Spleen (tissue), 11 donors: ENCODE measurements around the gene TEKT3. TPM values are rescaled to one million over a fixed set of nuclear protein-coding genes. Genes with fewer than 3 reads are reported as not detected.

ENCODE experiments used
- DNase-seq: peaks from one replicate; pipeline ENCODE4 v3.0.0-alpha.2; 2020
- H3K27ac ChIP-seq, 8 donors: fragments of 200-600 bp; sonication (generic) in 7 of 8; 1 replicate in 4 of 8; 2 replicates in 4 of 8; pipeline versions ENCODE4 v1.5.0 to v1.8.0; 2016 to 2021; ENCODE audit warnings: inconsistent platforms in 4 of 8, mild to moderate bottlenecking in 4 of 8, moderate library complexity in 1 of 8
- H3K27me3 ChIP-seq, 7 donors: fragments of 200-600 bp; sonication (generic) in 6 of 7; replicated peaks in 1 of 7; 1 replicate in 4 of 7; 2 replicates in 3 of 7; pipeline versions ENCODE4 v1.5.0 to v1.8.0; 2016 to 2021; ENCODE audit warnings: inconsistent platforms in 3 of 7, mild to moderate bottlenecking in 1 of 7
- H3K36me3 ChIP-seq, 6 donors: fragments of 200-600 bp; sonication (generic) in 5 of 6; 1 replicate in 4 of 6; 2 replicates in 2 of 6; pipeline versions ENCODE4 v1.5.0 to v1.8.0; 2016 to 2021; ENCODE audit warnings: inconsistent platforms in 2 of 6
- H3K4me1 ChIP-seq, 6 donors: fragments of 200-600 bp; sonication (generic) in 5 of 6; 1 replicate in 3 of 6; 2 replicates in 3 of 6; pipeline versions ENCODE4 v1.5.0 to v1.8.0; 2016 to 2021; ENCODE audit warnings: inconsistent platforms in 3 of 6
- H3K4me3 ChIP-seq, 8 donors: fragments of 200-600 bp; sonication (generic) in 7 of 8; 1 replicate in 4 of 8; 2 replicates in 4 of 8; pipeline versions ENCODE4 v1.5.0 to v1.8.0; 2016 to 2021; ENCODE audit warnings: inconsistent platforms in 4 of 8, mild to moderate bottlenecking in 4 of 8, moderate library complexity in 2 of 8
- H3K9me3 ChIP-seq, 8 donors: fragments of 200-600 bp; sonication (generic) in 7 of 8; 1 replicate in 4 of 8; 2 replicates in 4 of 8; pipeline versions ENCODE4 v1.5.0 to v1.8.0; 2016 to 2021; ENCODE audit warnings: inconsistent platforms in 4 of 8
- POLR2A ChIP-seq, 3 donors: fragments of 450-650 bp; IDR thresholded peaks; one replicate each; pipeline ENCODE4 v1.5.1; 2017; ENCODE audit warnings: antibody characterized with exemption in 3 of 3, mild to moderate bottlenecking in 1 of 3
- POLR2AphosphoS5 ChIP-seq, 3 donors: sonication (generic); formaldehyde crosslinking; IDR thresholded peaks; one replicate each; pipeline ENCODE4 v1.5.1; 2017; ENCODE audit warnings: antibody characterized with exemption in 3 of 3
- WGBS, 5 donors: extraction: QIAGEN DNeasy Blood & Tissue Kit in 3 of 5; methylation state at CpG; one replicate each; pipeline versions ENCODE4 v1.1.5 to v1.1.7; 2013 to 2018; 5-methylcytosine and 5-hydroxymethylcytosine counted together
- intact Hi-C: fragments of 100-400 bp; cut with DNase I; formaldehyde crosslinking; loops from one replicate; pipeline ENCODE4 v1.15.0; 2023; ENCODE audit warnings: low total_unique reads
- polyA plus RNA-seq, 3 donors: library from polyadenylated mRNA; stranded (reverse); fragments of 200-250 nt; gene quantifications; one replicate each; pipeline ENCODE4 v1.2.1, GENCODE V29; 2013
- total RNA-seq, 7 donors: library from RNA; depleted of rRNA in 3 of 7; stranded (reverse); fragments of >200 nt in 3 of 7; fragmentation: NEBNext Ultra II Directional in 4 of 7; extraction: Animal tissue kit (Norgen Biotek cat#: 25700) in 4 of 7; gene quantifications; one replicate each; pipeline versions ENCODE4 v1.1.0 to v1.2.1, GENCODE V29; 2016 to 2021
- TF ChIP-seq, protein P1 (sequence below), 11 experiments: fragments of 200-600 bp in 7 of 11; fragments of 450-650 bp in 4 of 11; sonication (generic) in 4 of 11; IDR thresholded peaks in 8 of 11; conservative IDR thresholded peaks in 3 of 11; 1 replicate in 7 of 11; 2 replicates in 4 of 11; pipeline versions ENCODE4 v1.4.0 to v1.8.0; 2016 to 2021; ENCODE audit warnings: antibody characterized with exemption in 11 of 11, inconsistent platforms in 4 of 11, mild to moderate bottlenecking in 1 of 11
- donor health status: healthy with polysubstance abuse.
- donor health status: DM: no; HTN: no; CAD: no; lungs with moderate emphysema.
- donor health status: DM: no; HTN: no; CAD: no.
- donor health status: Bipolar disorder and iron deficiency.
- donor health status: healthy.
- donor health status: DM: no; HTN: no; CAD: no.
- donor health status: DM: yes; HTN: yes; CAD: no.

TEKT3 gene
- total and polyA plus RNA-seq, 10 donors, result 0.10 to 2.2 (median 0.47) TPM; not detected in 2

DNA sequence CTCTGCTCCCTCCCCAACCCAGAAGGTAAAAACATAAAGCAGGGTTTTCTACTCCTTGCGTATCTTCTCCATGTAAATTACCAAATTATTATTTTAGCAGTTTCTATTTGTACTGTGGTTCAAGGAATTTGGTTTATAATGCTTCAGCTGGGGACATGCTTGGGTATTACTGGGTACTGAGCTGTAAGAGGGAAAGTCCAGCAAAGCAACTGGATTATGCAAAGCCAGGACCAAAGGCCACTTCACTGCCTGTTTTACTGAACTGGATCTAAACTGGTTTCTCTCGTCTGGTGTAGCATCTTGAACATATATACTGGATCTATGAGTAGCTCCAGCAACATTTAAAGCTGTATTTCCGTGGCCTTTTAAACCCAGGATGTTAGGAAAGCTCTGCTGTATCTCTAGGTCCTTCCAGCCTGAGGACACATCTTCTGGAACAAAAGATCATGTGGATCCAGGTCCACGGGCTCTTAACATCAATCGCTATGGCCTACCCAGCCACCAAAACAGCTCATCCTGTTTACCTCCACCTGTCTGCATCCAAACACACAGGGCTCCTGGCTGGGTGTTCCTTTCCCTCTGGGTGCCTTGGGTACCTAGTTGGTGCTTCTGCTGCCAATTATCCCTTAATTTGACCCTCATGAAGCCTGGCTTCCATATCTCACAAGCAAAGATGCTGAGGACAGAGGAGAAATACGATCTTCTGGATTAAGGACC lies 83.4 kb downstream of the TEKT3 start:
- intact Hi-C loops, result no loop called here
- 81 to 95% (median 84%) methylated on average over 6 of the region's 6 CpGs for WGBS, 5 donors
- no peaks in the 10 kb centered on the region for H3K9me3 ChIP-seq
- H3K36me3 ChIP-seq, result peaks cover 0 to 24% (median 2%) of the 10 kb centered on the region in 6 donors
- TF ChIP-seq, protein P1, sequence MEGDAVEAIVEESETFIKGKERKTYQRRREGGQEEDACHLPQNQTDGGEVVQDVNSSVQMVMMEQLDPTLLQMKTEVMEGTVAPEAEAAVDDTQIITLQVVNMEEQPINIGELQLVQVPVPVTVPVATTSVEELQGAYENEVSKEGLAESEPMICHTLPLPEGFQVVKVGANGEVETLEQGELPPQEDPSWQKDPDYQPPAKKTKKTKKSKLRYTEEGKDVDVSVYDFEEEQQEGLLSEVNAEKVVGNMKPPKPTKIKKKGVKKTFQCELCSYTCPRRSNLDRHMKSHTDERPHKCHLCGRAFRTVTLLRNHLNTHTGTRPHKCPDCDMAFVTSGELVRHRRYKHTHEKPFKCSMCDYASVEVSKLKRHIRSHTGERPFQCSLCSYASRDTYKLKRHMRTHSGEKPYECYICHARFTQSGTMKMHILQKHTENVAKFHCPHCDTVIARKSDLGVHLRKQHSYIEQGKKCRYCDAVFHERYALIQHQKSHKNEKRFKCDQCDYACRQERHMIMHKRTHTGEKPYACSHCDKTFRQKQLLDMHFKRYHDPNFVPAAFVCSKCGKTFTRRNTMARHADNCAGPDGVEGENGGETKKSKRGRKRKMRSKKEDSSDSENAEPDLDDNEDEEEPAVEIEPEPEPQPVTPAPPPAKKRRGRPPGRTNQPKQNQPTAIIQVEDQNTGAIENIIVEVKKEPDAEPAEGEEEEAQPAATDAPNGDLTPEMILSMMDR (IDR thresholded peaks at IDR 0.05 in 8 of 11, conservative IDR thresholded peaks at IDR 0.05 in 3 of 11), result no peak
- TF ChIP-seq POLR2A (IDR thresholded peaks at IDR 0.05) (no peak), POLR2AphosphoS5 (IDR thresholded peaks at IDR 0.05) (no peak)
- H3K4me3 ChIP-seq, result peak overlapping the region in 1 of 8 donors; percentile 45
- peak overlapping the region in 5 of 8 donors; percentile 52 to 60 (median 54) for H3K27ac ChIP-seq
- DNase-seq, result peak; percentile 24
- peaks cover 18 to 69% (median 56%) of the 10 kb centered on the region in 6 donors for H3K4me1 ChIP-seq
- H3K27me3 ChIP-seq, result peaks cover 0 to 69% (median 27%) of the 10 kb centered on the region in 7 donors

DNA sequence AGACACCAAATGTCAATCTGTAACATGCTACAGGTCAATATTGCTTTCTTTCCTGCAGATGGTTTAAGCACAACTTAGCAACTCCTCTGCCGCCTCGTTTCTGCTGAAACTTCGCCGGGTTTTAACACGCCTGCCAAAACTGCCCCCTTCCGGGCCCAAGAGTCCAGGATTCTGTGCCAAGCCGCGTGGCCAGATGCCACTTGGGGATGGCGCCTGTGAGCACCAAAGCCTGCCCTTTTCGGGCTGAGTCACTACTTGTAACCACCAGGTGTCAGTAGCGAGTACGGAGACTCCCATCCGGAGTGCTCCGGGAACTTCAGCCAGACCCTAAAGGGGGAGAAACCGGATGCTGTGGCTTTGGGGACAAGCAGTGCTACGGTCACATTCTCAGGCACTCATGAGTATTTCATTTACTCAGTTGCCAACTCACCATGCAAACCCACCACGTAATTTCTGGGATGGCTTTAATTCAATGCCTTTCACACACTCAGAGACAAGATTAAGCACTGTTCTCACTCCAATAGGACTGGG lies 84.1 kb downstream of the TEKT3 start:
- H3K4me1 ChIP-seq, result peaks cover 15 to 63% (median 51%) of the 10 kb centered on the region in 6 donors
- peak; percentile 86 for DNase-seq
- peaks cover 0 to 27% (median 2%) of the 10 kb centered on the region in 6 donors for H3K36me3 ChIP-seq
- TF ChIP-seq POLR2AphosphoS5 (IDR thresholded peaks at IDR 0.05) (peak; percentile 54 to 71 (median 70)), POLR2A (IDR thresholded peaks at IDR 0.05) (no peak)
- TF ChIP-seq, protein P1 (IDR thresholded peaks at IDR 0.05 in 8 of 11, conservative IDR thresholded peaks at IDR 0.05 in 3 of 11), result peak; percentile 49 to 93 (median 83)
- H3K27ac ChIP-seq, result peak overlapping the region in 5 of 8 donors; percentile 52 to 60 (median 54)
- intact Hi-C loops, result no loop called here
- H3K27me3 ChIP-seq, result peaks cover 0 to 63% (median 21%) of the 10 kb centered on the region in 7 donors
- H3K4me3 ChIP-seq, result peak overlapping the region in 2 of 8 donors; percentile 19 to 45
- no peaks in the 10 kb centered on the region for H3K9me3 ChIP-seq
- 0 to 1% (median 1%) methylated on average over 15 to 17 of the region's 17 CpGs for WGBS, 5 donors

DNA sequence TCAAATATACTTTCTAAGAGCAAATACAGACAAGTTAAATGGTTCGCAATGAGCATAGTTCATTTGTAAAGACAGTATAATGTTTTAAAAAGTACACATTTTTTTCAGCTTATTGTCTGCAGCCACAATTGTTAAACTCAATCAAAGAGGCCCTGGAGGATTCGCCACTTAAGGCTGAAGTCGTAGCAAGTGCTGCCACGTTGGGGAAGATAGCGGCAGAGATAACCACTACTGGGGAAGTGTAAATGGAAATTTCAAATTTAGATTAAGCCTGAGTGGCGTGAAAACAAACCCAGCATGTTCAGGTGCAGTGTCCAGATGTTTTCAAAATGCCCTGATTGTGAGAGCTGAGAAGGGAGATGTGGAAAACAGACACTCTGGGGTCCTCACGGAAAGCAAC lies 84.7 kb downstream of the TEKT3 start:
- intact Hi-C loops, result no loop called here
- Histone ChIP-seq H3K27ac (peak overlapping the region in 3 of 8 donors; percentile 32 to 60 (median 44)), H3K4me3 (peak overlapping the region in 1 of 8 donors; percentile 45), H3K36me3 (peaks cover 0 to 27% (median 2%) of the 10 kb centered on the region in 6 donors), H3K9me3 (no peaks in the 10 kb centered on the region), H3K4me1 (peaks cover 15 to 57% (median 47%) of the 10 kb centered on the region in 6 donors), H3K27me3 (peaks cover 0 to 57% (median 15%) of the 10 kb centered on the region in 7 donors)
- 43 to 57% (median 49%) methylated on average over 7 of the region's 7 CpGs for WGBS, 5 donors
- no peak for TF ChIP-seq POLR2AphosphoS5 (IDR thresholded peaks at IDR 0.05)
- TF ChIP-seq POLR2A (IDR thresholded peaks at IDR 0.05), result no peak
- TF ChIP-seq, protein P1 (IDR thresholded peaks at IDR 0.05 in 8 of 11, conservative IDR thresholded peaks at IDR 0.05 in 3 of 11), result no peak
- DNase-seq, result no peak
